ENCODE measurements around the gene ZBTB46. TPM values are rescaled to one million over a fixed set of nuclear protein-coding genes. Genes with fewer than 3 reads are reported as not detected.

ZBTB46 gene
- total RNA-seq, 1 experiment from 2014 or later, result 27.1 TPM

- Histone ChIP-seq H3K4ac (ENCODE audit: low read depth, low read length) (no peak overlapping the region), H3K23ac (ENCODE audit: insufficient read length, low read depth, low read length) (no peak overlapping the region), H3K23me2 (ENCODE audit: insufficient read length, low read depth, low read length, poor library complexity, severe bottlenecking) (peaks cover 7% of the 10 kb centered on the region), H4K20me1 (ENCODE audit: control insufficient read depth, insufficient read depth, insufficient read length) (no peaks in the 10 kb centered on the region), H3K18ac (ENCODE audit: insufficient read length, low read depth, low read length) (no peak overlapping the region), H2AK5ac (ENCODE audit: insufficient read length, low read length) (no peak overlapping the region), H3K79me2 (ENCODE audit: insufficient read depth, low read length) (peaks cover 2% of the 10 kb centered on the region; the same call in 1 of the 2 replicates), H3K4me2 (ENCODE audit: insufficient read depth, insufficient read length, low read length) (no peak overlapping the region), H2BK120ac (ENCODE audit: low read depth, low read length, poor library complexity, severe bottlenecking) (no peak overlapping the region), H2BK20ac (ENCODE audit: low read depth, low read length, poor library complexity, severe bottlenecking) (no peak overlapping the region), H4K8ac (replicated peaks; ENCODE audit: insufficient read length, low read depth, low read length) (no peak overlapping the region), H2AFZ (ENCODE audit: low read length) (no peak overlapping the region), H3K27ac (ENCODE audit: insufficient read length, low read depth, low read length) (no peak overlapping the region), H4K5ac (ENCODE audit: insufficient read length, low read depth, low read length) (no peak overlapping the region), H3K4me1 (ENCODE audit: insufficient read depth, low read length) (no peaks in the 10 kb centered on the region), H3K27me3 (ENCODE audit: insufficient read depth, low read length) (no peaks in the 10 kb centered on the region), H3K14ac (ENCODE audit: insufficient read depth, low read length) (no peak overlapping the region), H2BK12ac (ENCODE audit: insufficient read length, low read depth, low read length) (no peak overlapping the region), H3K9me3 (ENCODE audit: control insufficient read depth, low read depth, low read length) (no peaks in the 10 kb centered on the region), H2BK5ac (ENCODE audit: insufficient read length, low read length) (no peak overlapping the region), H3K79me1 (ENCODE audit: insufficient read depth, low read depth, low read length, poor library complexity, severe bottlenecking) (no peaks in the 10 kb centered on the region), H4K91ac (ENCODE audit: insufficient read length, low read depth, low read length) (no peak overlapping the region), H3T11ph (ENCODE audit: low read length) (no peak overlapping the region), H3K56ac (ENCODE audit: insufficient read length, low read depth, low read length) (no peak overlapping the region), H3K9ac (ENCODE audit: extremely low read depth, insufficient read length, low read length) (no peak overlapping the region), H2BK15ac (ENCODE audit: low read depth, low read length) (no peak overlapping the region)
- DNase-seq, result peak; percentile 30
- WGBS (ENCODE audit: extremely low coverage, insufficient read length, low lambda C conversion rate), result no CpG with 5 or more reads among the region's 15 CpGs
- Mint-ChIP-seq H3K27ac (no peak overlapping the region; a peak in 1 of 7 replicates), H3K9me3 (no peaks in the 10 kb centered on the region; a peak in 2 of 5 replicates), H3K27me3 (ENCODE audit: low read depth) (no peaks in the 10 kb centered on the region; the same call in 1 of the 2 replicates), H3K36me3 (ENCODE audit: insufficient read depth in 1 of 3, low read depth in 3 of 3) (peaks cover 3 to 21% (median 19%) of the 10 kb centered on the region in 3 experiments; a peak in 6 of 7 replicates), H3K4me3 (peak overlapping the region in 1 of 2 experiments; percentile 30; a peak in 1 of 5 replicates), H3K4me1 (peaks cover 19 to 21% of the 10 kb centered on the region in 2 experiments)
- TF ChIP-seq CTCF (conservative IDR thresholded peaks at IDR 0.05), result no peak
These were observed 56.8 kb downstream of the ZBTB46 start for GRCh38 chr20:63774306-63774705.
